Measurements from ENCODE around the gene STOX1. TPM values are rescaled to one million over a fixed set of nuclear protein-coding genes. Genes with fewer than 3 reads are reported as not detected.

The STOX1 gene
- total RNA-seq, 1 experiment from 2014 or later = 1.9 TPM

GRCh38 chr10:68899186-68899745 lies 71.9 kb downstream of the STOX1 start (continued):
- no peak for TF ChIP-seq IRF1 (CRISPR knock-in tag; IDR thresholded peaks at IDR 0.05)
- TF ChIP-seq ZBTB21 (CRISPR knock-in tag; IDR thresholded peaks at IDR 0.05; ENCODE audit: borderline replicate concordance) = no peak

- Mint-ChIP-seq H3K36me3 (no peaks in the 10 kb centered on the region; the same call in 1 of the 2 replicates), H3K4me1 (peaks cover 20% of the 10 kb centered on the region), H3K27me3 (ENCODE audit: low read depth) (peaks cover 6% of the 10 kb centered on the region), H3K9me3 (no peaks in the 10 kb centered on the region), H3K4me3 (peak overlapping the region; percentile 97), H3K27ac (peak overlapping the region; percentile 97)
- ChIA-PET CTCF (interaction anchor here (1.0 kb wide), 1 partner anchor 123 kb away, joined by 3 read pairs; no protein-coding TSS in a partner anchor), POLR2A (interaction anchor here (0.5 to 1.3 kb wide), 5 partner anchors 10 to 493 kb away, joined by 3 to 7 read pairs (median 3); partner anchors contain the start of genes CCAR1, RUFY2 and STOX1)
- no peak for DNase-seq (ENCODE audit: low spot score)
- peak; percentile 42 for ATAC-seq
- TF ChIP-seq ZNF532 (CRISPR knock-in tag; IDR thresholded peaks at IDR 0.05; ENCODE audit: borderline replicate concordance) = 0 out of 2 replicates have a peak, but pooled peaks have one; percentile 72
- no peak; the same call in 1 of the 2 replicates for TF ChIP-seq PRDM15 (CRISPR knock-in tag; IDR thresholded peaks at IDR 0.05)
- TF ChIP-seq ZNF425 (CRISPR knock-in tag; conservative IDR thresholded peaks at IDR 0.05) = no peak
- no peak for TF ChIP-seq NFATC4 (CRISPR knock-in tag; IDR thresholded peaks at IDR 0.05)
- TF ChIP-seq ZNF263 (CRISPR knock-in tag; IDR thresholded peaks at IDR 0.05; ENCODE audit: low read depth) = 0 out of 2 replicates have a peak, but pooled peaks have one; percentile 32
- TF ChIP-seq CDX4 (CRISPR knock-in tag; IDR thresholded peaks at IDR 0.05; ENCODE audit: borderline replicate concordance) = no peak
- TF ChIP-seq CBFB (CRISPR knock-in tag; IDR thresholded peaks at IDR 0.05; ENCODE audit: low read depth) = no peak
- peak; percentile 84 for TF ChIP-seq ZNF232 (CRISPR knock-in tag; IDR thresholded peaks at IDR 0.05)
- peak; percentile 92 for TF ChIP-seq MAX (CRISPR knock-in tag; IDR thresholded peaks at IDR 0.05)
- TF ChIP-seq NFE2L1 (CRISPR knock-in tag; IDR thresholded peaks at IDR 0.05) = peak; percentile 48; the same call in 1 of the 2 replicates
- TF ChIP-seq ZNF512 (CRISPR knock-in tag; IDR thresholded peaks at IDR 0.05; ENCODE audit: borderline replicate concordance) = no peak
- TF ChIP-seq MYBL2 (CRISPR knock-in tag; IDR thresholded peaks at IDR 0.05) = peak; percentile 93
- peak; percentile 75; the same call in 1 of the 2 replicates for TF ChIP-seq TCF7 (CRISPR knock-in tag; IDR thresholded peaks at IDR 0.05; ENCODE audit: low read depth)
- no peak for TF ChIP-seq ZNF121 (CRISPR knock-in tag; IDR thresholded peaks at IDR 0.05)
- no peak for TF ChIP-seq ZSCAN18 (CRISPR knock-in tag; IDR thresholded peaks at IDR 0.05)
- no peak for TF ChIP-seq ELF4 (CRISPR knock-in tag; IDR thresholded peaks at IDR 0.05; ENCODE audit: low read depth)
- TF ChIP-seq ZNF138 (CRISPR knock-in tag; conservative IDR thresholded peaks at IDR 0.05) = no peak
Measured at GRCh38 chr10:68900427-68901104, 73.2 kb downstream of the STOX1 start.

Data from WTC11 (cell line).